A673 (cell line): Measurements from ENCODE around the gene C19orf47.

Experiments used
- EZH2 ChIP-seq: fragments of 200-600 bp; sonication (generic); IDR thresholded peaks from 2 replicates; pipeline ENCODE4 v1.6.1; 2017; ENCODE audit warnings: borderline replicate concordance, low read depth, mild to moderate bottlenecking, mixed read lengths, antibody characterized with exemption, low read length; ENCODE audit not compliant: poor library complexity, severe bottlenecking
- TF ChIP-seq, protein P1 (sequence below): fragments of 300-800, 200-600 bp; sonication (generic); conservative IDR thresholded peaks from 2 replicates; pipeline ENCODE4 v1.5.1; 2017; ENCODE audit warnings: low read depth, mild to moderate bottlenecking, antibody characterized with exemption, low read length, moderate library complexity, mixed read lengths

- TF ChIP-seq, protein P1, sequence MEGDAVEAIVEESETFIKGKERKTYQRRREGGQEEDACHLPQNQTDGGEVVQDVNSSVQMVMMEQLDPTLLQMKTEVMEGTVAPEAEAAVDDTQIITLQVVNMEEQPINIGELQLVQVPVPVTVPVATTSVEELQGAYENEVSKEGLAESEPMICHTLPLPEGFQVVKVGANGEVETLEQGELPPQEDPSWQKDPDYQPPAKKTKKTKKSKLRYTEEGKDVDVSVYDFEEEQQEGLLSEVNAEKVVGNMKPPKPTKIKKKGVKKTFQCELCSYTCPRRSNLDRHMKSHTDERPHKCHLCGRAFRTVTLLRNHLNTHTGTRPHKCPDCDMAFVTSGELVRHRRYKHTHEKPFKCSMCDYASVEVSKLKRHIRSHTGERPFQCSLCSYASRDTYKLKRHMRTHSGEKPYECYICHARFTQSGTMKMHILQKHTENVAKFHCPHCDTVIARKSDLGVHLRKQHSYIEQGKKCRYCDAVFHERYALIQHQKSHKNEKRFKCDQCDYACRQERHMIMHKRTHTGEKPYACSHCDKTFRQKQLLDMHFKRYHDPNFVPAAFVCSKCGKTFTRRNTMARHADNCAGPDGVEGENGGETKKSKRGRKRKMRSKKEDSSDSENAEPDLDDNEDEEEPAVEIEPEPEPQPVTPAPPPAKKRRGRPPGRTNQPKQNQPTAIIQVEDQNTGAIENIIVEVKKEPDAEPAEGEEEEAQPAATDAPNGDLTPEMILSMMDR = no peak
- TF ChIP-seq EZH2 = no peak
Measured at GRCh38 chr19:40320558-40320935, 27.6 kb downstream of the C19orf47 start.
